ENCODE data around the gene NALCN. TPM values are rescaled to one million over a fixed set of nuclear protein-coding genes. Genes with fewer than 3 reads are reported as not detected.
A peak's percentile ranks its signal among the peaks of the same experiment; 100 is the strongest.

Gene NALCN
- total RNA-seq, 1 donor from 2014 or later, result 7.9 TPM

GRCh38 chr13:101155920-101156319, 260.4 kb downstream of the NALCN start:
- intact Hi-C loops (cut with micrococcal nuclease), result no loop called here

GRCh38 chr13:101152184-101152583, 264.1 kb downstream of the NALCN start:
- intact Hi-C loops (cut with micrococcal nuclease), result no loop called here
- ATAC-seq, result no peak
- DNase-seq, result no peak

More at GRCh38 chr13:101155920-101156319, 260.4 kb downstream of the NALCN start:
- DNase-seq, result no peak
- ATAC-seq, result no peak

GRCh38 chr13:101150998-101151397, 265.3 kb downstream of the NALCN start:
- intact Hi-C loops (cut with micrococcal nuclease), result no loop called here
- no peak for DNase-seq
- ATAC-seq, result no peak

GRCh38 chr13:101149735-101150384, 266.4 kb downstream of the NALCN start:
- intact Hi-C loops (cut with micrococcal nuclease), result loop anchor here (10.0 kb wide), 1 partner anchor 605 kb away; no protein-coding TSS in a partner anchor
- ATAC-seq (no peak), DNase-seq (no peak)

- no peak for ATAC-seq
- intact Hi-C loops (cut with micrococcal nuclease), result loop anchor here (10.0 kb wide), 1 partner anchor 609 kb away; no protein-coding TSS in a partner anchor
- DNase-seq, result no peak
Observed at GRCh38 chr13:101146101-101146898, 270.0 kb downstream of the NALCN start.

GRCh38 chr13:101144808-101145419, 271.4 kb downstream of the NALCN start:
- intact Hi-C loops (cut with micrococcal nuclease), result loop anchor here (10.0 kb wide), 1 partner anchor 610 kb away; no protein-coding TSS in a partner anchor
- ATAC-seq (no peak), DNase-seq (no peak)

- intact Hi-C loops (cut with micrococcal nuclease), result loop anchor here (10.0 kb wide), 1 partner anchor 614 kb away; no protein-coding TSS in a partner anchor
- DNase-seq (no peak), ATAC-seq (no peak)
Observed at GRCh38 chr13:101140936-101141335, 275.4 kb downstream of the NALCN start.

- intact Hi-C loops (cut with micrococcal nuclease), result loop anchor here (10.0 kb wide), 1 partner anchor 615 kb away; no protein-coding TSS in a partner anchor
- DNase-seq, result no peak
- ATAC-seq, result peak; percentile 72
Observed at GRCh38 chr13:101140087-101140770, 276.1 kb downstream of the NALCN start.

GRCh38 chr13:101139081-101139480, 277.2 kb downstream of the NALCN start:
- ATAC-seq (no peak), DNase-seq (no peak)
- intact Hi-C loops (cut with micrococcal nuclease), result no loop called here

- peak; percentile 46 for ATAC-seq
- intact Hi-C loops (cut with micrococcal nuclease), result no loop called here
- no peak for DNase-seq
Observed at GRCh38 chr13:101127741-101128353, 288.5 kb downstream of the NALCN start.

- ATAC-seq (no peak), DNase-seq (no peak)
- intact Hi-C loops (cut with micrococcal nuclease), result no loop called here
Observed at GRCh38 chr13:101123028-101123427, 293.3 kb downstream of the NALCN start.

GRCh38 chr13:101121608-101122007, 294.7 kb downstream of the NALCN start:
- DNase-seq, result no peak
- intact Hi-C loops (cut with micrococcal nuclease), result no loop called here

GRCh38 chr13:101120007-101120406, 296.3 kb downstream of the NALCN start:
- ATAC-seq (no peak), DNase-seq (no peak)
- intact Hi-C loops (cut with micrococcal nuclease), result no loop called here

More at GRCh38 chr13:101121608-101122007, 294.7 kb downstream of the NALCN start:
- no peak for ATAC-seq

GRCh38 chr13:101116826-101117225, 299.5 kb downstream of the NALCN start:
- no peak for DNase-seq
- no peak for ATAC-seq
- intact Hi-C loops (cut with micrococcal nuclease), result no loop called here

GRCh38 chr13:101116341-101116740, 300.0 kb downstream of the NALCN start:
- intact Hi-C loops (cut with micrococcal nuclease), result no loop called here
- ATAC-seq (no peak), DNase-seq (no peak)

GRCh38 chr13:101115762-101116171, 300.5 kb downstream of the NALCN start:
- intact Hi-C loops (cut with micrococcal nuclease), result no loop called here
- DNase-seq (no peak), ATAC-seq (no peak)

GRCh38 chr13:101111894-101112293, 304.4 kb downstream of the NALCN start:
- no peak for ATAC-seq
- DNase-seq, result no peak

GRCh38 chr13:101109005-101109404, 307.3 kb downstream of the NALCN start:
- DNase-seq (no peak), ATAC-seq (no peak)
- intact Hi-C loops (cut with micrococcal nuclease), result no loop called here

More at GRCh38 chr13:101111894-101112293, 304.4 kb downstream of the NALCN start:
- intact Hi-C loops (cut with micrococcal nuclease), result no loop called here

GRCh38 chr13:101098873-101099272, 317.4 kb downstream of the NALCN start:
- no peak for ATAC-seq
- intact Hi-C loops (cut with micrococcal nuclease), result no loop called here
- DNase-seq, result no peak

Data from left ventricle myocardium superior (tissue), 1 donor.